AG04450 (cell line): ENCODE results near the gene BMP3. TPM values are rescaled to one million over a fixed set of nuclear protein-coding genes. Genes with fewer than 3 reads are reported as not detected.

ENCODE experiments used
- CTCF ChIA-PET: fragments of 300-600, 350-600 bp; formaldehyde crosslinking; extraction: SDS; loops from one replicate; lab custom pipeline; 2022; ENCODE audit warnings: antibody characterized with exemption, inconsistent platforms; lab: Charles Lee
- POLR2A ChIA-PET: fragments of 350-600 bp; formaldehyde crosslinking; extraction: SDS; loops from one replicate; lab custom pipeline; 2021; ENCODE audit warnings: antibody characterized with exemption, inconsistent platforms; lab: Yijun Ruan, JAX
- DNase-seq: peaks from one replicate; pipeline ENCODE4 v3.0.0-alpha.2; 2011; ENCODE audit warnings: low read depth, low spot score
- H3K27ac ChIP-seq: one replicate; pipeline ENCODE4 v1.5.1; 2012; ENCODE audit warnings: low read depth, low read length, control low read depth
- H3K27me3 ChIP-seq: one replicate; pipeline ENCODE4 v1.6.0; 2012; ENCODE audit warnings: low read length; ENCODE audit not compliant: control insufficient read depth, insufficient read depth
- H3K4me3 ChIP-seq: 2 replicates; pipeline ENCODE4 v1.5.1; 2011; ENCODE audit warnings: mild to moderate bottlenecking, low read depth, low read length, control low read depth
- H3K9me3 ChIP-seq: 2 replicates; pipeline ENCODE4 v1.5.1; 2012; ENCODE audit warnings: low read length; ENCODE audit not compliant: control insufficient read depth, insufficient read depth
- polyA plus RNA-seq: library from polyadenylated mRNA; depleted of rRNA; stranded (reverse); fragments of >200 nt; gene quantifications from 2 replicates; pipeline ENCODE4 v1.2.3, GENCODE V29; 2011
- TF ChIP-seq, protein P1 (sequence below): IDR thresholded peaks from 2 replicates; pipeline ENCODE4 v1.5.1; 2011; ENCODE audit warnings: low read depth, low read length, control low read depth, inconsistent platforms

Gene BMP3
- polyA plus RNA-seq, 1 experiment, result 0.15 TPM

- no peaks in the 10 kb centered on the region; the same call in 1 of the 2 replicates for H3K9me3 ChIP-seq
- ChIA-PET POLR2A (no interaction called here), CTCF (interaction anchor here (1.1 to 5.5 kb wide), 6 partner anchors 8 to 670 kb away, joined by 3 to 33 read pairs (median 6); no protein-coding TSS in a partner anchor)
- TF ChIP-seq, protein P1, sequence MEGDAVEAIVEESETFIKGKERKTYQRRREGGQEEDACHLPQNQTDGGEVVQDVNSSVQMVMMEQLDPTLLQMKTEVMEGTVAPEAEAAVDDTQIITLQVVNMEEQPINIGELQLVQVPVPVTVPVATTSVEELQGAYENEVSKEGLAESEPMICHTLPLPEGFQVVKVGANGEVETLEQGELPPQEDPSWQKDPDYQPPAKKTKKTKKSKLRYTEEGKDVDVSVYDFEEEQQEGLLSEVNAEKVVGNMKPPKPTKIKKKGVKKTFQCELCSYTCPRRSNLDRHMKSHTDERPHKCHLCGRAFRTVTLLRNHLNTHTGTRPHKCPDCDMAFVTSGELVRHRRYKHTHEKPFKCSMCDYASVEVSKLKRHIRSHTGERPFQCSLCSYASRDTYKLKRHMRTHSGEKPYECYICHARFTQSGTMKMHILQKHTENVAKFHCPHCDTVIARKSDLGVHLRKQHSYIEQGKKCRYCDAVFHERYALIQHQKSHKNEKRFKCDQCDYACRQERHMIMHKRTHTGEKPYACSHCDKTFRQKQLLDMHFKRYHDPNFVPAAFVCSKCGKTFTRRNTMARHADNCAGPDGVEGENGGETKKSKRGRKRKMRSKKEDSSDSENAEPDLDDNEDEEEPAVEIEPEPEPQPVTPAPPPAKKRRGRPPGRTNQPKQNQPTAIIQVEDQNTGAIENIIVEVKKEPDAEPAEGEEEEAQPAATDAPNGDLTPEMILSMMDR, result no peak
- no peak overlapping the region for H3K4me3 ChIP-seq
- H3K27me3 ChIP-seq, result peaks cover 50% of the 10 kb centered on the region
- no peak overlapping the region for H3K27ac ChIP-seq
- DNase-seq, result no peak
Measured at GRCh38 chr4:81031796-81032551, 1.5 kb downstream of the BMP3 start.

GRCh38 chr4:81032771-81033684 lies 2.5 kb downstream of the BMP3 start:
- CTCF ChIA-PET, result interaction anchor here (1.2 to 5.5 kb wide), 4 partner anchors 8 to 671 kb away, joined by 3 to 33 read pairs (median 6); no protein-coding TSS in a partner anchor
- DNase-seq, result no peak
- no peak overlapping the region for H3K4me3 ChIP-seq
- no peaks in the 10 kb centered on the region; the same call in 1 of the 2 replicates for H3K9me3 ChIP-seq
- H3K27me3 ChIP-seq, result peaks cover 46% of the 10 kb centered on the region
- POLR2A ChIA-PET, result no interaction called here
- no peak overlapping the region for H3K27ac ChIP-seq
- TF ChIP-seq, protein P1, result no peak

DNA sequence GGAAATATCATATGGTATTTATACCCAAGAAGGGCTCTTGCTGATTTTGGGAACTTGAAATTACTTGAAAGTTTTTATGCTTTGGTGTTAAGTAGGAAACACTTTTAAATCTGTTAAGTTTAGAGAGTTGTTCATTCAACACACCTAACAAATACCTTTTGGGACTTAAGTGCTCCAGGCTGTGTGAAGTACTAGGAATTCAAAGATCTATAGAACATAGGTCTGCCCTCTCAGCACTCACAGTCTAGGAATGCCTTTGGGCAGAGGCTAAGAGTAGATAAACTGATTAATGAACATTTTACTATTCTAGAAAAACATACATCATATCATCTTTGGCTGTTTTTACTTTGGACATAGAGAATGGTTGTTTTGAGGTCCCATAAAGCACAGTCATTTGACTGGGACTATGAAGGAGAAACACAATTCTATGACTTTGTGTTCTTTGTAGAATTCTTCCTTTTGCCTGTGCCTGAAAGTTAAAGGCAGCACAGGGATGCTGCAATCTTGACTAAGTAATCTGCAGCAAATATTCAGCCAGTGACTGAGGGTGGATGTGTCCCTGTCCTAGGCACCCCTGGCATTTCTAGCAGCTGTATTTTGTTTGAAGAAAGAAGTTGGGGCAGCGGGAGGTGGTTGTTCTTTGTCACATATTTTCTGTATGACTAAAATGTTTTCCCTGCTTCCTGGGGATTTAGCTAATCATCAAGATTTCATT lies 8.3 kb downstream of the BMP3 start:
- TF ChIP-seq, protein P1, result no peak
- POLR2A ChIA-PET, result no interaction called here
- H3K4me3 ChIP-seq, result no peak overlapping the region
- peaks cover 3% of the 10 kb centered on the region for H3K27me3 ChIP-seq
- DNase-seq, result no peak
- no peaks in the 10 kb centered on the region for H3K9me3 ChIP-seq
- CTCF ChIA-PET, result interaction anchor here (0.8 to 6.1 kb wide), 23 partner anchors 8 to 818 kb away, joined by 3 to 111 read pairs (median 5); partner anchors contain the start of gene BMP3
- no peak overlapping the region for H3K27ac ChIP-seq

DNA sequence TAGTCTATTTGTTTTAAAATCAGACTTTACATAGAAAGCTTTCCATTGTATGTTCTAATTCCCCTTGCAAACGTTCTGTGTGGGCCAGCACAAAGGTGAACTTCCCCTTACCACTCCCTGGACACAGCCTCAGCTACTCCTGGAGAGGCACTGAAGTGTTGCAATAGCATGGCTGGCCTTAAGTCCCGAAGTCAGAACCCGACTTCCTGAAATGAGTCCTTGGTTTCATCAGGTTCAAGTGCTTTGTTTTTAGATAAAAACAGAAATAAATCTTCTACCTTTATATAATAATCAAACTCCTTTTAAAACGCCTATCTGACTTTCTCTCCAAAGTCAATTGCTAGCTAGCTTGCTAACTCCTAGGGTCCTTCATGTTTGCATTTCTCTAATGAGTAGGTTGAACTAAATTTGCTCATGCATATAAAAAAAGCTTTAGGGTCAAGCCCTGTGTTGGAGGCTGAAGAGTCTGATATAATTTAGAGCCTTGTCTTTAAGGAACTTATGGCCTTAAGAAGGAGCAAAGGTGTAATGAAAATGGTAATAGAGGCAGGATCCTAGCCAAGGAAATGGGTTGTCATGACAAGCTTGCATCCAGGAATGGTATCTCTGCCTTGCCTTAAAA lies 9.0 kb downstream of the BMP3 start:
- Histone ChIP-seq H3K27ac (no peak overlapping the region), H3K27me3 (peaks cover 3% of the 10 kb centered on the region), H3K4me3 (no peak overlapping the region), H3K9me3 (no peaks in the 10 kb centered on the region)
- TF ChIP-seq, protein P1, result no peak
- POLR2A ChIA-PET, result no interaction called here
- CTCF ChIA-PET, result interaction anchor here (0.7 to 6.1 kb wide), 34 partner anchors 9 to 809 kb away, joined by 3 to 111 read pairs (median 5); partner anchors contain the start of gene BMP3
- DNase-seq, result no peak
